ENCODE data around the gene NFAM1.

The NFAM1 gene

DNA sequence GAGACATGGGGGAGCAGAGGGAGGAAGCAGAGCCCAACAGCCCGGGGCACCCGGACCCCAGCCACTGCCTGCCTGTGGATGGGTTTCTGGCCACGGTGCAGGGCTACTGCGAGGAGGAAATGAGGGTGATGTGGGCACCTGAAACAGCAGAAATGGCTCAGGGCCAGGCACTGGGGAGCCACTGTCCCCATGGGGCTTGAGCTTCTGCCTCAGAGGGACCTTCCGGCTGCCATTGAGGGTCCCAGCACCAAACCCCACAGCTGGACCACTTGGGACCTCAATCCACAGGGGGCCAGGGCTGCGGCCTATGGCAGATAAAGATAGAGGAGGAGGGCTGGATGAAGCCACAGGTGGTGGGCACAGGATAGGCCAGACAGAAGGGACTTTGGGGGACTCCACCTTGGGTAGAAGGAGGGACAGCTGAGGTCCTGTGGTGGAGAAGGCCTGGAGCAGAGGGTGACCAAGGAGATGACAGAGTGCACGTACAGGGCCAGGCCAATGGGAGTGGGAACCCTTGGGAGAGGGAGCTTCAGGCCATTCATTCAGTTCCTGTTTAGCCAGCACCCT, 48.3 kb downstream of the NFAM1 start:
- TF ChIP-seq, protein P1, sequence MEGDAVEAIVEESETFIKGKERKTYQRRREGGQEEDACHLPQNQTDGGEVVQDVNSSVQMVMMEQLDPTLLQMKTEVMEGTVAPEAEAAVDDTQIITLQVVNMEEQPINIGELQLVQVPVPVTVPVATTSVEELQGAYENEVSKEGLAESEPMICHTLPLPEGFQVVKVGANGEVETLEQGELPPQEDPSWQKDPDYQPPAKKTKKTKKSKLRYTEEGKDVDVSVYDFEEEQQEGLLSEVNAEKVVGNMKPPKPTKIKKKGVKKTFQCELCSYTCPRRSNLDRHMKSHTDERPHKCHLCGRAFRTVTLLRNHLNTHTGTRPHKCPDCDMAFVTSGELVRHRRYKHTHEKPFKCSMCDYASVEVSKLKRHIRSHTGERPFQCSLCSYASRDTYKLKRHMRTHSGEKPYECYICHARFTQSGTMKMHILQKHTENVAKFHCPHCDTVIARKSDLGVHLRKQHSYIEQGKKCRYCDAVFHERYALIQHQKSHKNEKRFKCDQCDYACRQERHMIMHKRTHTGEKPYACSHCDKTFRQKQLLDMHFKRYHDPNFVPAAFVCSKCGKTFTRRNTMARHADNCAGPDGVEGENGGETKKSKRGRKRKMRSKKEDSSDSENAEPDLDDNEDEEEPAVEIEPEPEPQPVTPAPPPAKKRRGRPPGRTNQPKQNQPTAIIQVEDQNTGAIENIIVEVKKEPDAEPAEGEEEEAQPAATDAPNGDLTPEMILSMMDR (IDR thresholded peaks at IDR 0.05): no peak
- no peak for DNase-seq (ENCODE audit: low spot score)
- H3K27ac ChIP-seq: no peak overlapping the region

DNA sequence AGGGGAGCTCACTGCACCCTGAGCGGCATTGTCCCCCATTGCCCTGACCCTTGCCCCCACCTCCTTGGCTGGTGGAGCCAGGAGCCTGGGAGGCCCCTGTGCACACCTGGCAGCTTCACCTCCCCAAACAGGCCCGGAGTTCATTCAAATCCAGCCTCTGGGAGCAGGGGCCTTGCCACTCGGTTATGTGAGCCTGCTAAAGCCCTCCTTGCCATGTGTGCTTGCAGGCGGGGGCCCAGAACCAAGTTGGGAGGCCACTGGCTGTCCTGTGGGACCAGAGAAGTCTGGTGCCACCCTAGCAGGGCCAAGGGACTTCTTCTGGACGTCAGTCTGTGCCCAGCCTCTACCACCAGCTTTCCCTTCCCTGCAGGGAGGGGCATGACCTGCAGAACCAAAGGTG, 48.9 kb downstream of the NFAM1 start:
- no peak for DNase-seq (ENCODE audit: low spot score)
- TF ChIP-seq, protein P1 (IDR thresholded peaks at IDR 0.05): no peak
- Histone ChIP-seq H3K27ac (no peak overlapping the region), H3K4me3 (no peak overlapping the region)

More for the DNA sequence above, 48.3 kb downstream of the NFAM1 start:
- no peak overlapping the region for H3K4me3 ChIP-seq

DNA sequence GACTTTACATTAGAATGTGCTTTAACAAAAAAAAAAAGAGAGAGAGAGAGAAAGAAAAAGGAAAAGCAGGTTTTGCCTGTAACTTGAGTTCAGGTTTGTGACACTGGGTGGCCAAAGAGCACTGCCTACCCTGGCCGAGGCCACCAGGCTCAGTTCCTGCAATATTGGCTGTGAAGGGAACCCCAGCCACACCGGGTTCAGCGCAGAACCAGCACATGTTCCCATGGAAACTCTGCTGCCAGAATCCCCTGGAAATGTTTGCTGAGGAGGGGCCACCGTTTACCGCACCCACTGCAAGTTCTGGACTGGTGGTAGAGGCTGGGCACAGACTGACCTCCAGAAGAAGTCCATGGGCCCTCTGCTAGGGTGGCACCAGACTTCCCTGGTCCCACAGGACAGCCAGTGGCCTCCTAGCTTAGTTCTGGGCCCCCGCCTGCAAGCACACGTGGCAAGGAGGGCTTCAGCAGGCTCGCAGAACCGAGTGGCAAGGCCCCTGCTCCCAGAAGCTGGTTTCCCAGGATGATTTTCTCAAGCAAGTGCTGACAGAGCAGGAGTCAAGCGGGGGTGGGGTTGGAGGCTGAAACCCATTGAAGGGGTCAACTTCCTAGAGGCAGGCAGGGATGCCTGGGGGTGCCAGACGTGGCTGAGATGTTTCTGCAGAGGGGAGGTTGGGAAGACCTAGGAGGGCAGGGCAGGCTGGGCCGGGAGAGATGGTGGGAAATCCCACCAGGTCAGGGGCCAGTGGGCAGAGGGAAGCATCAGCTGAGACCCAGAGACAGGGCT, 51.2 kb downstream of the NFAM1 start:
- no peak for DNase-seq (ENCODE audit: low spot score)
- Histone ChIP-seq H3K27ac (no peak overlapping the region), H3K4me3 (no peak overlapping the region)
- TF ChIP-seq, protein P1 (IDR thresholded peaks at IDR 0.05): no peak

DNA sequence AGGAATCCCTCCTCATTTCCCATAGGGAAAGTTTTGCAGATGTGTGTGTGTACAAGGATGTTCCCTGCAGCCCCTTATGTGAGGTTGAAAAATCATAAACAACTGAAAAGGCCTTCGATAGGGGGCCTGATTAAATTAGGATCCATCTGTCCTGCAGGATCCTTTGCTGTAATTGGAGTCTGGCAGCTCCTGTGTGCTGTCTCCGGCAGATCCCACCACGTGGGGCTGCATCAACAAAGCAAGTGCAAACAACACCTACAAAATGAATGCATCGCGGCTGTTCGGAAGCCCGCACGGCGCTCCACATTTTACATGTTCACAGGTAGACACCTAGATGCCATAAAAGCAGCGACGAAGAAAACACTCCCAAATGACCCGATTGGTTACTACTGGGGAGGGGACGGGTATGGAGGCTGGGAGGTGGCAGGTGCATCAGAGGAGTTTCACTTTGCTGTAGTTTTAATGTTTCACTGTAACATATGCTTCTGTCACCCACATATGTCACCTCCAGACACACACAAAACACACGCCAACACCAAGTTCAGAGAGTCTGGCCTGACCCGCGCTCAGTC, 52.2 kb downstream of the NFAM1 start:
- no peak overlapping the region for H3K4me3 ChIP-seq
- TF ChIP-seq, protein P1 (IDR thresholded peaks at IDR 0.05): no peak
- no peak for DNase-seq (ENCODE audit: low spot score)
- no peak overlapping the region for H3K27ac ChIP-seq

DNA sequence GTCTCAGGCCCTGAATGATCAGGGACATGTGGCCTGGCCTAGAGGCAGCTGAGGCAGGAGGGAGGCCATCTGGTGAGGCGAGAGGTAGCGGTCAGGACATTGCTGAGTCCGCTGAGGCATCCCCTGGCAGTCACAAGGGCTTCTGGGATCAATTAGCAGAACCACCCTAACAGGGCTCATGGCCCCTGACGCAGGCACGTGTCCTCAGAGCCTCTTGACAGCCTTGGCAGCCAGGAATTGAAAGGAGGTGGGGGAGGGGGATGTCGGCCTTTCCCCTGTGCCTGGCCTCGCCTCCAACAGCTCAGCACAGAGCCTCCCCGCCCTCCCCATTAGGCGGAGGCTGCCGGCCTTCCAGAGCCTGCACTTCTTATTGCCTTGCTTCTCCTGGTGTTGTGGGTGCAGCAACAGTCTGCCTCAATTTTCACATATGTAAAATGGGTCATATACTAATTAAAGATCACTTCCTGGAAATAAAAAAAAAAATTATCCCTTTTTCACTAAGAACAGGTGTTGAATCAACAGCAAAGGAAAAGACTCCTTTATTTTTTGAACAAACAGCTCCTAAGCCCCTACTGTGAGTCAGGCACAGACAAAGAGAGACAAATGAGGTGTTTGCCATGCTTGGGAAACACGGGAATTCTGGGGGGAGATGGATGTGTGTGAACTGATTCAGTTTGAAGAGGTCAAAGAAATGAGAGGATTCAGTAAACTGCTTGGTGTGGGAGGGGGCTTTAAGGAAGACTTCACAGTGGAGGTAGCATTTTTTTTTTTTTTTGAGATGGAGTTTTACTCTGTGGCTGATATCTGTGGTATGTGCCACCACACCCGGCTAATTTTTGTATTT, 55.3 kb downstream of the NFAM1 start:
- TF ChIP-seq, protein P1 (IDR thresholded peaks at IDR 0.05): no peak
- Histone ChIP-seq H3K27ac (peak overlapping the region in 1 of 2 donors; percentile 49), H3K4me3 (no peak overlapping the region)
- DNase-seq (ENCODE audit: low spot score): no peak

DNA sequence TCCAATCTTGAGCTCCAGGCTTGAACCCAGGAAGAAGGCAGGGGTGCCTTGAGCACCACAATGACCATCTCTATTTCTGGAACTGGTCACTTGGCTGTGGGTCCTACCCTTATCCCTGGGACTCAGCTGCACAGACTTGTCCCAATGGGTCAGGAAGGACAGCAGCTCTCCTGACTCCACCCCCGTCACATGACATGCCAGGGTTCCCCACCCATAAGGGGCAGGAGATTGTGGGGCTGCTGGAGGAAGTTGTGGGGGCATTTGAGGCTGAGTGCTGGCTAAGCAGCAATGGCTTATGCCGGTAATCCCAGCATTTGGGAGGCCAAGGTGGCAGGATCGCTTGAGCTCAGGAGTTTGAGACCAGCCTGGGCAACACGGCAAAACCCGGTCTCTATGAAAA, 56.2 kb downstream of the NFAM1 start:
- peak overlapping the region in 1 of 2 donors; percentile 48 for H3K27ac ChIP-seq

More for the DNA sequence above, 56.2 kb downstream of the NFAM1 start:
- TF ChIP-seq, protein P1 (IDR thresholded peaks at IDR 0.05): no peak
- DNase-seq (ENCODE audit: low spot score): no peak
- H3K4me3 ChIP-seq: no peak overlapping the region

Measured in coronary artery (tissue), 2 donors.